ENCODE measurements around the gene HBZ.

GRCh38 chr16:177981-178667 lies 25.7 kb downstream of the HBZ start:
- TF ChIP-seq CTCF (IDR thresholded peaks at IDR 0.05) (no peak), POLR2A (IDR thresholded peaks at IDR 0.05) (no peak)

Measured in Peyer's patch (tissue), 4 donors.